ENCODE measurements around the gene RXRA. TPM values are rescaled to one million over a fixed set of nuclear protein-coding genes. Genes with fewer than 3 reads are reported as not detected.

RXRA gene
- polyA plus RNA-seq, 1 experiment, result 5.3 TPM

- ChIA-PET POLR2A (no interaction called here), CTCF (no interaction called here)
- DNase-seq (ENCODE audit: low read depth, low spot score), result no peak
- no peaks in the 10 kb centered on the region for H3K27me3 ChIP-seq (ENCODE audit: control insufficient read depth, insufficient read depth, low read length)
- no peak overlapping the region for H3K4me3 ChIP-seq (ENCODE audit: low read depth, low read length)
- H3K9me3 ChIP-seq (ENCODE audit: control insufficient read depth, insufficient read depth, low read length), result no peaks in the 10 kb centered on the region; the same call in 1 of the 2 replicates
- TF ChIP-seq CTCF (IDR thresholded peaks at IDR 0.05; ENCODE audit: low read depth, low read length), result no peak
- H3K27ac ChIP-seq (ENCODE audit: low read depth, low read length), result no peak overlapping the region
These were observed 30.5 kb downstream of the RXRA start for GRCh38 chr9:134356496-134357470.

- no peak for TF ChIP-seq CTCF (IDR thresholded peaks at IDR 0.05; ENCODE audit: low read depth, low read length)
- ChIA-PET POLR2A (no interaction called here), CTCF (no interaction called here)
- Histone ChIP-seq H3K9me3 (ENCODE audit: control insufficient read depth, insufficient read depth, low read length) (no peaks in the 10 kb centered on the region; the same call in 1 of the 2 replicates), H3K27ac (ENCODE audit: low read depth, low read length) (no peak overlapping the region), H3K4me3 (ENCODE audit: low read depth, low read length) (no peak overlapping the region), H3K27me3 (ENCODE audit: control insufficient read depth, insufficient read depth, low read length) (no peaks in the 10 kb centered on the region)
- DNase-seq (ENCODE audit: low read depth, low spot score), result no peak
These were observed 31.4 kb downstream of the RXRA start for GRCh38 chr9:134357631-134358025.

- ChIA-PET CTCF (no interaction called here), POLR2A (interaction anchor here (0.8 kb wide), 1 partner anchor 33 kb away, joined by 4 read pairs; no protein-coding TSS in a partner anchor)
- no peak for DNase-seq (ENCODE audit: low read depth, low spot score)
- Histone ChIP-seq H3K9me3 (ENCODE audit: control insufficient read depth, insufficient read depth, low read length) (no peaks in the 10 kb centered on the region; the same call in 1 of the 2 replicates), H3K27me3 (ENCODE audit: control insufficient read depth, insufficient read depth, low read length) (no peaks in the 10 kb centered on the region), H3K27ac (ENCODE audit: low read depth, low read length) (no peak overlapping the region), H3K4me3 (ENCODE audit: low read depth, low read length) (no peak overlapping the region)
- TF ChIP-seq CTCF (IDR thresholded peaks at IDR 0.05; ENCODE audit: low read depth, low read length), result no peak
These were observed 31.9 kb downstream of the RXRA start for GRCh38 chr9:134358026-134358661.

- no peak overlapping the region for H3K4me3 ChIP-seq (ENCODE audit: low read depth, low read length)
- H3K27me3 ChIP-seq (ENCODE audit: control insufficient read depth, insufficient read depth, low read length), result no peaks in the 10 kb centered on the region
- no peak overlapping the region for H3K27ac ChIP-seq (ENCODE audit: low read depth, low read length)
- DNase-seq (ENCODE audit: low read depth, low spot score), result no peak
- POLR2A ChIA-PET, result interaction anchor here (0.8 kb wide), 1 partner anchor 34 kb away, joined by 4 read pairs; no protein-coding TSS in a partner anchor
- TF ChIP-seq CTCF (IDR thresholded peaks at IDR 0.05; ENCODE audit: low read depth, low read length), result no peak
- CTCF ChIA-PET, result no interaction called here
- no peaks in the 10 kb centered on the region; the same call in 1 of the 2 replicates for H3K9me3 ChIP-seq (ENCODE audit: control insufficient read depth, insufficient read depth, low read length)
These were observed 32.5 kb downstream of the RXRA start for GRCh38 chr9:134358662-134359319.
